Activated naive CD8-positive, alpha-beta T cell treated with anti-CD3 and anti-CD28 coated beads, Interleukin-2, amount 10 ng/mL, durations not matched to agents 7 days and 5 days (primary cell): ENCODE results near the gene BRD4. TPM values are rescaled to one million over a fixed set of nuclear protein-coding genes. Genes with fewer than 3 reads are reported as not detected.

Experiments
- ATAC-seq: fragments of 150-1000 bp; cut with Tn5 transposase; one replicate; pipeline ENCODE4 v1.10.0; 2021; ENCODE audit warnings: low read depth, moderate library complexity
- POLR2A ChIA-PET: fragments of 350-600 bp; sonication (Branson Sonifier 250); formaldehyde crosslinking; loops from one replicate; lab custom pipeline; 2021; ENCODE audit warnings: antibody characterized with exemption; lab: Charles Lee
- DNase-seq: peaks from one replicate; pipeline ENCODE4 v3.0.0; 2021
- H3K27ac Mint-ChIP-seq: one replicate; pipeline ENCODE4 v1.8.0; 2022; ENCODE audit warnings: mild to moderate bottlenecking, mixed read lengths
- H3K27me3 Mint-ChIP-seq: one replicate; pipeline ENCODE4 v1.8.0; 2022; ENCODE audit warnings: mild to moderate bottlenecking, moderate library complexity, mixed read lengths
- H3K36me3 Mint-ChIP-seq: one replicate; pipeline ENCODE4 v1.8.0; 2021; ENCODE audit warnings: mild to moderate bottlenecking, mixed read lengths
- H3K4me1 Mint-ChIP-seq: one replicate; pipeline ENCODE4 v1.8.0; 2021; ENCODE audit warnings: mixed read lengths
- H3K4me3 Mint-ChIP-seq: one replicate; pipeline ENCODE4 v1.8.0; 2022; ENCODE audit warnings: mild to moderate bottlenecking, moderate library complexity, mixed read lengths
- H3K9me3 Mint-ChIP-seq: one replicate; pipeline ENCODE4 v1.8.0; 2021; ENCODE audit warnings: mixed read lengths
- total RNA-seq, 2 experiments: library from RNA; stranded (reverse); gene quantifications; one replicate each; pipeline ENCODE4 v1.2.3, GENCODE V29; 2021

The BRD4 gene
- total RNA-seq, 2 experiments from 2014 or later: 132 to 134 TPM

DNA sequence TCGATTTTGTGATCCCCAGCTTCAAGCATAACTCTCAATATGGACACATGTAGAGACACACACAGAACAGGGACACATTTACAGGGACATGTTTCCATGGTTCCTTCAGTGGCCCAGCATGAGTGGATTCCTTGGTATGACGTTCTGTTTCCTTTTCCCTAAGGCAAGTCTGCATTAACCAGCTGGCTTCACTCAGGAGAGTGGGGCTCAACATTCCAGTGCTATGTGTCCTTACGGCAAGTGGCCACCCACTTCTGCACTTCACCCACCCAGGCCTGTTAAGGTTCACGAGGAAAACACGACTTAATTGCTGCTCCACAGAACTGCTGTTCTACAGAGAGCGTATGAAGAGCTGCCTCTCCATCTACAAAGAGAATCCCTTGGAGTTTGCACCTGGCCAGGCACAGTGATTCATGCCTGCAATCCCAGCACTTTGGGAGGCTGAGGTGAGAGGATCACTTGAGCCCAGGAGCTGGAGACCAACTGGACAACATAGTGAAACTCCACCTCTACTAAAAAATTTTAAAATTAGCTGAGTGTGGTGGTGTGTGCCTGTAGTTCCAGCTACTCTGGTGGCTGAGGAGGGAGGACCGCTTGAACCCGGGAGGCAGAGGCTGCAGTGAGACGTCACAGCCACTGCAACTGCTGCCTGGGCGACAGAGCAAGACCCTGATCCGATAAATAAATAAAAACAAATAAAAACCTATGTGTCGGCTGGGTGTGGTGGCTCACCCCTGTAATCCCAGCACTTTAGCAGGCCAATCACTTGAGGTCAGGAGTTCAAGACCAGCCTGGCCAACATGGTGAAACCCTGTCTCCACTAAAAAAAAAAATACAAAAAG lies 32.5 kb downstream of the BRD4 start:
- H3K27me3 Mint-ChIP-seq: no peaks in the 10 kb centered on the region
- no peaks in the 10 kb centered on the region for H3K9me3 Mint-ChIP-seq
- POLR2A ChIA-PET: interaction anchor here (0.6 kb wide), 1 partner anchor 10 kb away, joined by 3 read pairs; no protein-coding TSS in a partner anchor
- H3K4me3 Mint-ChIP-seq: no peak overlapping the region
- DNase-seq (no peak), ATAC-seq (no peak)
- peaks cover 64% of the 10 kb centered on the region for H3K4me1 Mint-ChIP-seq
- H3K36me3 Mint-ChIP-seq: peaks cover 9% of the 10 kb centered on the region
- H3K27ac Mint-ChIP-seq: peak overlapping the region; percentile 56

DNA sequence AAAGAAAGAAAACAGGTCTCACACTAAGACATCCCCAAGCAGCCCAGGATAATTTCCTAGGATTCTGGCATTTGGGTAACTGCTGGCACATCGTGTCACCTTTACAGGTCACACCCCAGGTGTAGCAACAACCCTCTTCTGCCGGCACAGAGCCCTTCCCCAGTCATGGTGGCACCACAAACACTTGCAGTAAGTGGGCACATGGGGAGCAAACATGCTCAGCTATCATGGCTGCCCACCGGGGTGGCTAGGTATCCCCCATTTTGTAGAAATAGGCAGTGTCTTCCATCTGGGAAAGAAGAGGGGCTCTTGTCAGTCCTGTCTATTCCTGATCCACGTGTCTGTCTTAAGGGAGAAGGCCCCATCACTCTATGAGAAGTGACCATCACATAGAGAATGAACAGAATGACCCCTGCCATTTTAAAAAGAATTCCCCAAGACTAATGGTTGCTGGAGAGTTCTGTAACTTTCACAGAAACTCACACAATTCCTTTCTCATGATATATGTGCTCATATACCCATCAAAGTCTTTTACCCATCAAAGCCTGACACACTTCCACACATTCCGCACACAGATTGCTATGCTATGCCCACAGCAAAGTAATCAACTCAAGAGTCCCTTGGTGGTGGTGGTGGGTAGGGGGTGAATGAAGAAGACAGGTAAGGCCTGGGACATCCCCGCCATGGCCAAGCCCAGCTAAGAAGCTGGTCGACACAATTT lies 33.3 kb downstream of the BRD4 start:
- H3K4me1 Mint-ChIP-seq: peaks cover 61% of the 10 kb centered on the region
- DNase-seq: no peak
- no peaks in the 10 kb centered on the region for H3K9me3 Mint-ChIP-seq
- no peak for ATAC-seq
- no peaks in the 10 kb centered on the region for H3K27me3 Mint-ChIP-seq
- peaks cover 9% of the 10 kb centered on the region for H3K36me3 Mint-ChIP-seq
- peak overlapping the region; percentile 45 for H3K4me3 Mint-ChIP-seq
- POLR2A ChIA-PET: interaction anchor here (0.6 to 1.7 kb wide), 7 partner anchors 10 to 174 kb away, joined by 3 to 8 read pairs (median 4); no protein-coding TSS in a partner anchor
- peak overlapping the region; percentile 73 for H3K27ac Mint-ChIP-seq

DNA sequence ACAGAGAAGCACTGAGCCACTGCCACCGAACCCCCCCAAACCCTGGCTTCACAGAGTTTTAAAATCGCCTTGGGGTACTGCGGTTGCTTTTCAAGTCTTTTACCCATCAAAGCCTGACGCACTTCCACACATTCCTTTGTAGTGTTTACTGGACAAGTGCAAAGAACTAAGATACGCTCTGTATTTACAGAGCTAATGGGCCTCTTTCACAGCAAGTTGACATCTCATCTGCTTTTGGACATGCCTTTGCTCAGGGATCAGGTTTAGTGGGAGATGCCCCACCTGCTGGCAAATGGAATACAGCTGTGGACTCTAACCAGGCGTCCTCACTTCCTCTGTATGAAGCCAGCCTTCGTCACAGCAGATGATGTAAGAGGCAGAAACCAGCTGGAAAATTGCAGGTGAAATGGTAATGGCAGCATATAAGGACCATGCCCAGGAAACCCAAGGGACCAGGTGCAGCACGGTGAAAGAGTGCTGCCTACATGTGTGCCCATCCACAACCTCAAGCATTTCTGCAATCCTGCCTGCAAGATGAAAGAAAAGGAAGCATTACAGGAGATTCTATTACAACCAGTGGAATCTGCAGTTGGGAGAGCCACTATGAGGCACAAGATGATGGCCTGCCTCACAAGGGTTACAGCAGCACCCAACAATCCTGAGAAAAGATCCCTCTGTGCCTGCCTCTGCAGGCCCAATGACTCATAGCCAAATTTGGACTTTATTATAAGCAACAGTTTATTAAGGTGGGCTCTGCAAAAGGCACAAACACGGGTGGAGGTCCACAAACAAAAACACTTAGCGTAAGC lies 34.7 kb downstream of the BRD4 start:
- H3K27ac Mint-ChIP-seq: peak overlapping the region; percentile 86
- H3K4me3 Mint-ChIP-seq: peak overlapping the region; percentile 68
- POLR2A ChIA-PET: interaction anchor here (0.7 to 1.8 kb wide), 5 partner anchors 9 to 114 kb away, joined by 4 to 8 read pairs (median 5); partner anchors contain the start of gene AKAP8
- H3K36me3 Mint-ChIP-seq: peaks cover 9% of the 10 kb centered on the region
- DNase-seq (no peak), ATAC-seq (peak; percentile 25)
- no peaks in the 10 kb centered on the region for H3K27me3 Mint-ChIP-seq
- peaks cover 60% of the 10 kb centered on the region for H3K4me1 Mint-ChIP-seq
- H3K9me3 Mint-ChIP-seq: no peaks in the 10 kb centered on the region

DNA sequence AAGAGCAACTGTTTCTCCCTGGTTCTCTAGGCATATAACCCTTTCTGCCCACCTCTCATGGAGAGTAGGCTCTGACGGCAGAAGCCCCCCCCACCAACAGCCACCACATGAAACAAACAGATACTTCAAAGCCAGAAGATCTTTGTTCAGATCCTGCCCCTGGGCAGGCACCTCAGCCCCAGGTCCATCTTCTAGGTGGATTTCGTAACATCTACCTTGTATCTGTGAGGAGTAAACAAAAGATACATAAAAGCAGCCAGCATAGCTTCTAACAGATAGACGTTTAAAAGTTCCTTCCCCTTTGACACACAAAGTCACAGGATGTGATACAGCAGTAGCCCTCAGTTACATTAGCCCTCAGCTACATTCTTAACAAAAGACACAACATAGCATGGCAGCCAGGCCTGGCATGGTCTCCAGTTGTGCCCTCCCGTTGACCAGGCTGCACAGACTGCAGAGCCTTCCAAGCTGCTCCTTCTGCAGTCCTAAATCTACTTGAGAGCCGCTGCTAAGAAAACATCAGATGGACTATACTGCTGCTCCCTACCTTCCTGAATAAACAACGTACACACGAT lies 35.4 kb downstream of the BRD4 start:
- DNase-seq (no peak), ATAC-seq (peak; percentile 49)
- peak overlapping the region; percentile 86 for H3K27ac Mint-ChIP-seq
- no peaks in the 10 kb centered on the region for H3K9me3 Mint-ChIP-seq
- H3K4me3 Mint-ChIP-seq: peak overlapping the region; percentile 68
- peaks cover 59% of the 10 kb centered on the region for H3K4me1 Mint-ChIP-seq
- H3K27me3 Mint-ChIP-seq: no peaks in the 10 kb centered on the region
- peaks cover 9% of the 10 kb centered on the region for H3K36me3 Mint-ChIP-seq
- POLR2A ChIA-PET: interaction anchor here (1.7 to 1.8 kb wide), 2 partner anchors 12 to 82 kb away, joined by 5 to 7 read pairs; partner anchors contain the start of gene AKAP8

DNA sequence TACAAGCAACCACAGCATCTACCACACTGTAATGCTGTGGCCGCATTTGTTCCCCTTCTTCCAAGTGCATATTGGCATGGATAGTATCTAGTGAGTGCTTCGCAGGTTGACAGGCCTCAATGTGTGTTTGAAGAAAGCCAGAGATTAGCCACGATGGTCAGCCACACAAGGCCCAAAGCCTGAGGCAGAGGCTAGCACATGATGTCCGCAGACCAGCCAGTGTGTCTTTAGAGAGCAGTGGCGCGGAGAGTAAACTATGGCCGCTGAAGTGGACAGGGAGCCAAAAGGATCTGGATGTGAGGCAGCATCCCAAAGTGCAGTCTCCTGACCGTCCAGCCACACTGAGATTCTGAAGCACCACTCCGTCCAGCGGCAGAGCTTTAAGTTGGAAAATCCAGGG lies 36.0 kb downstream of the BRD4 start:
- Mint-ChIP-seq H3K9me3 (no peaks in the 10 kb centered on the region), H3K4me1 (peaks cover 63% of the 10 kb centered on the region), H3K36me3 (peaks cover 9% of the 10 kb centered on the region), H3K27ac (no peak overlapping the region), H3K27me3 (no peaks in the 10 kb centered on the region), H3K4me3 (no peak overlapping the region)
- ATAC-seq: no peak
- no peak for DNase-seq
- POLR2A ChIA-PET: interaction anchor here (1.8 kb wide), 1 partner anchor 83 kb away, joined by 7 read pairs; the partner anchor contains the start of gene AKAP8

DNA sequence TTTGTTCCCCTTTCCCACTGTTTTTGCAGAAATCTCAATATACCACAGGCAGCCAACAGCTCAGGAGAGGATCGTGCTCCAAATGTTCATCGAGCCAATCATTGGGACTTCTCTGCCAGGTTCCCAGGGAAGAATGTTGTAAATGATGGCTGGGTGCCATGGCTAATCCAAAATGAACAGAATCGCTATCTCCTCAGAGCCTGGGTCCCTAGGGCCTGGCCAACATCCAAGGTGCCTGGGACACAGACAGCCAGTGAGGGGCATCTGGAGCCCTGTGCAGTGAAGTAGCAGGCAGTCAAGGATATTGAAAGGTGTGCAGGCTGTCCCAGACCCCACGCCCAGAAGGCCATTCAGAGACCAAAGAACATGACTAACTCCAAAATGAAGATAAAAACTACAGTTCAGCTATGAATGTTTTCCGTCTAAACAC lies 37.8 kb downstream of the BRD4 start:
- POLR2A ChIA-PET: no interaction called here
- Mint-ChIP-seq H3K27ac (no peak overlapping the region), H3K36me3 (peaks cover 9% of the 10 kb centered on the region), H3K27me3 (no peaks in the 10 kb centered on the region), H3K4me3 (no peak overlapping the region), H3K9me3 (no peaks in the 10 kb centered on the region), H3K4me1 (peaks cover 69% of the 10 kb centered on the region)
- DNase-seq (no peak), ATAC-seq (no peak)

DNA sequence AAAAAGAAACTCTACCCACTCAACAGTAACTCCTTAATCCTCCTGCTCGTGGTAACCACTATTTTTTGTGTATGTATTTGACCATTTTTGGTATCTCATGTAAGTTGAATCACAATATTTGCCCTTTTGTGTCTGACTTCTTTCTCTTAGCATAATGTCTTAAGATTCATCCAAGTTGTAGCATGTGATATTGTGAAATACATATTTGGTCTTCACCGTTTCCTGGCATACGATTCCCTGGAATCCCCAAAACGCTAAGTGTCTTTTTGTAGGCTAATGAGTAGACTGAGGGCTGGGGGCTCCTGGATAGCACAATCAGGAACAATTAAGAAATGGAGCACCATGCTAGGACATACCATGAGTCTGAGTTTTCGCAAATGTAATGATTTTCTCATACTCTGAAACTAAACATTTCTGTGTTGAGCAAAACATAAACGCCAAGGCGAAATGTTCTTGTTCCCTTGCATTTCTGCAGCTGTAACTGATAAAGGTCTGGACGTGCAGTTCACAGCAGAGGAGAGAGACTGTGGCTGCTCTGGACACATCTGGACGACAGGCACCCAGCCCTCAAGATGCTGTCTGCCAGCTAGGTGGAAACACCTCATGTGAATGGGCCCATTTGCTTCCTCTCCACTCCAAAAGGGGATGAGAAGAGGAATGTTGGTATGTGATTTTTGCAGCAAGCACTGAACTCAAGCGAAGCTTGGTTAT lies 38.4 kb downstream of the BRD4 start:
- Mint-ChIP-seq H3K9me3 (no peaks in the 10 kb centered on the region), H3K27me3 (no peaks in the 10 kb centered on the region), H3K27ac (peak overlapping the region; percentile 65), H3K4me1 (peaks cover 67% of the 10 kb centered on the region), H3K36me3 (peaks cover 9% of the 10 kb centered on the region), H3K4me3 (peak overlapping the region; percentile 45)
- DNase-seq: no peak
- ATAC-seq: no peak
- POLR2A ChIA-PET: no interaction called here

DNA sequence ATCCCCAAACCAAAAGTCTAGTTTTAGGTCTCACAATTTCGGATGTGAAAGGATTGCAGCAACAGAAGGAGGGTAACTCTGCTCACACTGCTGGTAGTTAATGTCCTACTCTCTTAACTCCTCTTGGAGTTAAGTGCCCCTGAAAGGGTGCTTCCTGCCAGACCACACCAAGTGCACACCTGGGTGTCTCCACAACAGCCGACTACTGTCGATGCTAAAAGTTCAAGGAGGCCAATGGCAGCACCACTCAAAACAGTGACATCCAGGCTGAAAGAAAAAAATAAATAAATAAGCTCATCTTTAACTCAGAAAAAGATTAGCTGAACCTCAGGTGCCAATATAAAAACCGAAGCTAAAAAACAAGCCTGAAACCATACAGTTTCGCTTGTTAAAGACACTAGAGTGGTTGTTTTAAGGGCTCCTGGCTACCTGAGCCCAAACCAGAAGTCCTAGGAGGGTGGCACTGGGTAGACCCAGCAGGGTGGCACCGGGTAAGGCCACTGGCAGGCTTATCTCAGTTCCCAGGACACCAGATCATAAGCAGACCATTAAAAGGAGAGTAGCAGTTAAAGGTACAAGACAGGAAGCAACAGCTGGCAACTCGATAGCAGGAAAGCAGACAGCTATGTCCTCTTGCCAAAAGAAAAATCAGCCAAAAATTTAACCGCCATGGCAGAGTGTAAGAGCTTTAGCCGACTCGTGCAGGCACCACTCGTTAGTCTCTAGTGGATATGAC lies 39.3 kb downstream of the BRD4 start:
- peak overlapping the region; percentile 74 for H3K4me3 Mint-ChIP-seq
- ATAC-seq: peak; percentile 51
- H3K4me1 Mint-ChIP-seq: peaks cover 70% of the 10 kb centered on the region
- no peak for DNase-seq
- POLR2A ChIA-PET: interaction anchor here (0.6 kb wide), 1 partner anchor 67 kb away, joined by 3 read pairs; no protein-coding TSS in a partner anchor
- H3K9me3 Mint-ChIP-seq: no peaks in the 10 kb centered on the region
- H3K36me3 Mint-ChIP-seq: peaks cover 9% of the 10 kb centered on the region
- no peaks in the 10 kb centered on the region for H3K27me3 Mint-ChIP-seq
- H3K27ac Mint-ChIP-seq: peak overlapping the region; percentile 84

DNA sequence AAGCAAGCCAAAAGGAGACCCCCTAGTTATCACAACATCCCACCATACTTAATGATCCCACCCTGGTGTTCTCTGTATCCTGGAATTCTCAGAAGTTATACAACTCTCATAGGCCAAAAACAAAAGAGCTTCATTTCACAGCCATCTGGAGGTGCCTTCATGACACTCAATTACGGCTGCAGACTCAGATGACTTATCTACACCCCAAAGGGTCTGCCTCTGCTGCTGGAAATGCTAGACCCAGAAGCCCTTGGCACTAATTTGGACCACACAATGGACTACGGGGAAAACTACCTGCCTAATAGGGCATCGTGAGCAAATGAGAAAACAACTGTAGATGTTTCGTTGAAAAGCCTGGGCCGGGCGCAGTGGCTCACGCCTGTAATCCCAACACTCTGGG lies 40.2 kb downstream of the BRD4 start:
- H3K9me3 Mint-ChIP-seq: no peaks in the 10 kb centered on the region
- H3K4me3 Mint-ChIP-seq: peak overlapping the region; percentile 16
- peak overlapping the region; percentile 19 for H3K27ac Mint-ChIP-seq
- no peaks in the 10 kb centered on the region for H3K27me3 Mint-ChIP-seq
- peaks cover 9% of the 10 kb centered on the region for H3K36me3 Mint-ChIP-seq
- DNase-seq (no peak), ATAC-seq (no peak)
- peaks cover 69% of the 10 kb centered on the region for H3K4me1 Mint-ChIP-seq
- POLR2A ChIA-PET: interaction anchor here (0.5 to 0.6 kb wide), 2 partner anchors 34 to 66 kb away, joined by 3 read pairs; no protein-coding TSS in a partner anchor

DNA sequence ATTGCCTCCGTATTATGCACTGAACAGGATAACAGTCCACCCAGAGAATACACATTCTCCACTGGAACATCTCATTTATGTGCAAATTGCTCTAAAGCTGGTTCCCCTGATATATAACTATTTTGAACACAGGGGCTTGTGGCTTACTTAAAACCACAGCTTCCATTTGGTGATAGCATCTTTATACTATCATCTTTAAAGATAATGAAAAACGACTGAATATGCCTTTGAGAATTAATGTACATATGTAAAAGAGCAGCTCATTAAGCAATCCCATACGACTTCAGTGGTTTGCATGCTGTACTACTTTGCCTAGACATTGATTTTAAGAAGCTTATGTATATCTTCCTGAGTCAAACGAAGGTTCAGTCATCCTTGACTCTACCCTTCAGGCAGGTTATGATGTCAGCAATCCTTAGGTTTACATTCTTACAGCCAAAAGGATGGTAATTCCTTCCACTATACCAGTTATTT lies 40.8 kb downstream of the BRD4 start:
- H3K36me3 Mint-ChIP-seq: peaks cover 4% of the 10 kb centered on the region
- H3K27me3 Mint-ChIP-seq: no peaks in the 10 kb centered on the region
- no peaks in the 10 kb centered on the region for H3K9me3 Mint-ChIP-seq
- H3K4me3 Mint-ChIP-seq: no peak overlapping the region
- DNase-seq: no peak
- ATAC-seq: no peak
- POLR2A ChIA-PET: interaction anchor here (0.5 kb wide), 1 partner anchor 34 kb away, joined by 3 read pairs; no protein-coding TSS in a partner anchor
- peaks cover 68% of the 10 kb centered on the region for H3K4me1 Mint-ChIP-seq
- H3K27ac Mint-ChIP-seq: no peak overlapping the region

DNA sequence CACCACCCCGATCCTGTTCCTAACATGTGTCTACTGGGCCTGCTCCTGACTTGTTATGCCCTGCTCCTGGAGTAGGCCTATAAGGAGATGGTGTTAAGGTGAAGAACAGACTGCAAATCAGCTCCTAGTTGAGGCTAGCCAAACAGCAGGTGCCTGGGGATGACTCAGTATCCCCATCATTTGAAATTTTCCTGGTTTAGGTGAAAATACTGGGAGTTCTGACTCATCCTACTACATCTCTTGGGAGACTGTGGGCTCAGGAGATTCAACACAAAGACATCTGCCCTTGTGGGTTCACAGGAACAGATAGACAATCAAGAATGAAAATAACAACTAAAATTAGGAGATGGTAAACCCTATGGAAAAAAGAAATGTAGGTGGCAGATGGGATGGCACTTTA lies 41.2 kb downstream of the BRD4 start:
- H3K27ac Mint-ChIP-seq: no peak overlapping the region
- no peaks in the 10 kb centered on the region for H3K9me3 Mint-ChIP-seq
- POLR2A ChIA-PET: no interaction called here
- DNase-seq (no peak), ATAC-seq (no peak)
- peaks cover 69% of the 10 kb centered on the region for H3K4me1 Mint-ChIP-seq
- H3K27me3 Mint-ChIP-seq: no peaks in the 10 kb centered on the region
- no peak overlapping the region for H3K4me3 Mint-ChIP-seq
- peaks cover 3% of the 10 kb centered on the region for H3K36me3 Mint-ChIP-seq
